ENCODE measurements around the gene DEFB125.
"Not testable (repeated sequence)": the region's sequence is repeated elsewhere in the genome, so short reads cannot be mapped to it uniquely, and the experiment has no call there.

DEFB125 gene, protein sequence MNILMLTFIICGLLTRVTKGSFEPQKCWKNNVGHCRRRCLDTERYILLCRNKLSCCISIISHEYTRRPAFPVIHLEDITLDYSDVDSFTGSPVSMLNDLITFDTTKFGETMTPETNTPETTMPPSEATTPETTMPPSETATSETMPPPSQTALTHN

GRCh38 chr20:87401-87800 is at the start of gene DEFB125:
DEFB125 (plus strand) TSS chr20:87672; CDS start chr20:87710, 38 bp downstream.
- DNase-seq, result no peak

DNA sequence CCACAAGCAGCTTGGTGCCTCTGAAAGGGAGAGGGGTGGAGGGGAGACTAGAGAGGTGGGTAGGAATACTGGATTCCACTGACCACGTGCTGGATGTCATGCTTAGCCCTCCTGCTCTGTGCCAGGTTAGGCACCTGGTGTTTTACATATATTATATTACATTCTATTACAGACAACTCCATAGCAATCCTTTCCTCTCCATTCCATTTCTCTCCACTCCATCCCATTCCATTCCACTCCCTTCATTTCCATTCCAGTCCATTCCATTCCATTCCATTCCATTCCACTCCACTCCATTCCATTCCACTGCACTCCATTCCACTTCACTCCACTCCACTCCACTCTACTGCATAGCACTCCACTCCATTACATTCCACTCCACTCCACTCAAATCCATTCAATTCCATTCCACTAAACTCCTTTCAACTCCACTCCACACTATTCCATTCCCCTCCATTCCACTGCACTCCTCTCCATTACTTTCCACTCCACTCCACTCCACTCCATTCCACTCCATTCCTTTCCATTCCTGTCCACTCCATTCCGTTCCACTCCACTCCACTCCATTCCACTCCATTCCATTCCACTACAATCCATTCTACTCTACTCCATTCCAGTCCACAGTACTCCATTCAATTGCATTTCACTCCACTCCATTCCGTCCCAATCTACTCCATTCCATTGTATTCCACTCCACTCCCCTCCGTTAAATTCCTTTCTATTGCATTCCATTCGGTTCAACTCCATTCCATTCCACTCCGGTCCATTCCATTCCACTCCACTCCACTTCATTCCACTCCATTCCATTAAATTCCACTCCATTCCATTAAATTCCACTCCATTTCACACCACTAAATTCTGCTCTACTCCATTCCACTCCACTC is 27.2 kb upstream of the DEFB125 start:
- no peak for DNase-seq

- DNase-seq, result no peak
These were observed 26.2 kb upstream of the DEFB125 start for GRCh38 chr20:61230-61629.

GRCh38 chr20:61757-62156 is 25.7 kb upstream of the DEFB125 start:
- DNase-seq, result no peak

DNA sequence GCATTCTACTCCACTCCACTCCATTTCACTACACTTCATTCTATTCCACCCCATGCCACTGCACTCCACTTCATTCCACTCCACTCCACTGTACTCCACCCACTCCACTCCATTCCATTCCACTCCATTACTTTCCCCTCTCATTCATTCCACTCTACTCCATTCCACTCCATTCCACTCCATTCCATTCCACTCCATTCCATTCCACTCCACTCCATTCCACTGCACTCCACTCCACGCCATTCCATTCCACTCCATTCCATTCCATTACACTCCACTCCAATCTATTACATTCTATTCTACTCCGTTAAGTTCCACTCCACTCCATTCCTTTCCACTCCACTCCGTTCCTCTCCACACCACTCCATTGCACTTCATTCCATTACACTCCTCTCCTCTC is 25.0 kb upstream of the DEFB125 start:
- no peak for DNase-seq

DNA sequence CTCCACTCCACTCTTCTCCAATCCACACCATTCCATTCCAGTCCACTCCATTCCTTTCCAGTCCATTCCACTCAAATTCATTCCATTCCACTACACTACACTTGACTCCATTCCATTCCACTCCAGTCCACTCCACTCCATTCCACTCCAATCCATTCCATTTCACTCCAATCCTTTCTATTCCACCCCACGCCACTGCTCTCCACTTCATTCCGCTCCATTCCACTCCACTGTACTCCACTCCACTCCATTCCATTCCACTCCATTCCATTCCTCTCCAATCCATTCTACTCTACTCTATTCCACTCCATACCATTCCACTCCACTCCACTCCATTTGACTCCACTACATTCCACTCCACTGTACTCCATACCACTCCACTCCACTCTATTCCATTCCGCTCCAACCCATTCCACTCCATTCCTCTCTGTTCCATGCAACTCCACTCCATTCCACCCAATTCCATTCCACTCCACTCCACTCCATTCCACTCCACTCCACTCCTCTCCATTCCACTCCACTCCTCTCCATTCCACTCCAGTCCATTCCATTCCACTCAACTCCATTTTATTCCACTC is 23.4 kb upstream of the DEFB125 start:
- DNase-seq, result no peak

- no peak for DNase-seq
These were observed 22.6 kb upstream of the DEFB125 start for GRCh38 chr20:64766-65322.

DNA sequence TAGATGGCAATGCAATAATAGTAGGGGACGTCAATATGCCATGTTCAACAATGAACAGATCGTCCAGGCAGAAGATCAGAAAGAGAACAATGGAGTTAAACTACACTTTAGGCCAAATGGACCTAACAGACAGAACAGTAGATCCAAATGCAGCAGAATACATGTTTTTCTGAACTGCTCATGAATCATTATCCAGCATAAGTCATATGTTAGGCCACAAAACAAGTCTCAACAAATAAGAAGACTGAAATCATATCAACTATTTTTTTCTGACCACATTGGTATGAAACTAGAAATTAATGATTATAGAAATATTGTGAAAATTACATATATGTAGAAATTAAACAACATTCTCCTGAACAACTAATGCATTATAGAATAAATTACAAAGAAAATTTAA is 10.2 kb upstream of the DEFB125 start:
- no peak for DNase-seq

DNA sequence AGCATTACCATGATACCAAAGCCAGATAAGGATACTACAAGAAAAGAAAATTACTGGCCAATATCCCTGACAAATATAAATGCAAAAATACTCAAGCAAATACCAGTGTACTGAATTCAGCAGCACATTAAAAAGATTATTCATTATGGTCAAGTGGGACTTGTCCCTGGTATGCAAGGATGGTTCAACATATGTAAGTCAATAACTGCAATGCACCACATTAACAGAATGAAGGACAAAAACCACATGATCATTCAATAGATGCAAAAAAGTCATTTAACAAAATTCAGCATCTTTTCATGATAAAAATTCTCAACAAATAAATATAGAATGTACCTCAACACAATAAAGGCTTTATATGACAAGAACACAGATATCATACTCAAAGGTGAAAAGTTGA is 9.1 kb upstream of the DEFB125 start:
- DNase-seq, result no peak

- no peak for DNase-seq
These were observed 7.9 kb upstream of the DEFB125 start for GRCh38 chr20:79565-79964.

DNA sequence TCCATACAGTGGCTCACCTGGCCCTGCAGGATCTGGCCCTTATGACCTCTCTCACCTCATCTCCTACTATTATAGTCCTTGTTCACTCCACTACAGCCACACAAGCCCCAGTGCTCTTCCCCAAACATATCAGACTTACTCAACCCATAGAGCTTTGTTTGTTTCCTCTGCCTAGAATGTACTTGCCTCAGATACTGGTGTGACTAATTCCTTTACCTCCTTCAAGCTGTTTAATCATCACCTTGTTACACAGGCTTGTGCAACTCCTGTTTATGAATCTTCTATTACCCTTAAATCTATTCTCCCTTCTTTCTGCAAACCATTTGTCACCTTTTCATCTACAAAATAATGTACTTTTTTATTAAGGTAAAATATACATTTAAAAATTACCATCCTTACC is 3.2 kb downstream of the DEFB125 start:
- no peak for DNase-seq

DNA sequence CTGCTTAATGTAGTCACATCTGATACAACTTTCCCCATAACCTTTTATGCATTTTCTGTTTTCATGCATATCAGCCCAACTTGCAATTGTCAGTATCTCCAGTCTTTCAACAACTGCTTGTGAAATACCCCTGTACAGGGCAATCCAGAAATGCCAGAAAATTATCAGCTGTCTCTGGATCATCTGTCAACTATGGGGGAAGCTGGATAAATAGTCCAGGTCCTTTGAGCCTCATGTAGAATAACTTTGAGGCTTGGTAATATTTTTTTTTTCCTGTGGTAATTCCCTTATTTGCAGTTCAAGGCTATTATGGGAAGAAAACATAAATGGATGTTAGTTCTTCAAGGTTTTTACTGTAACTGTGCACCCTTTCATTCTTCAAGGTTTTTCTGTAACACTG is 6.2 kb downstream of the DEFB125 start:
- DNase-seq, result no peak

- no peak for DNase-seq
These were observed 7.7 kb downstream of the DEFB125 start for GRCh38 chr20:95215-95614.

DNA sequence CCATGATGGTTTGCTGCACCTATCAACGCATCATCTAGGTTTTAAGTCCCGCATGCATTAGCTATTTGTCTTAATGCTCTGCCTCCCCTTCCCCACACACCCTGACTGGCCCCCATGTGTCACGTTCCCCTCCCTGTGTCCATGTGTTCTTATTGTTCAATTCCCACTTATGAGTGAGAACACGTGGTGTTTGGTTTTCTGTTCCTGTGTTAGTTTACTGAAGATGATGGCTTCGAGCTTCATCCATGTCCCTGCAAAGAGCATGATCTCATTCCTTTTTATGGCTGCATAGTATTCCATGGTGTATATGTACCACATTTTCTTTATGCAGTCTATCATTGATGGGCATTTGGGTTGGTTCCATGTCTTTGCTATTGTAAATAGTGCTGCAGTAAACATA is 10.2 kb downstream of the DEFB125 start:
- not testable (repeated sequence) for DNase-seq

- no peak for DNase-seq
These were observed 14.5 kb downstream of the DEFB125 start for GRCh38 chr20:101975-102374.

GRCh38 chr20:103456-103855 is 16.0 kb downstream of the DEFB125 start:
- DNase-seq, result no peak

- DNase-seq, result no peak
These were observed 24.9 kb downstream of the DEFB125 start for GRCh38 chr20:112396-112795.

DNA sequence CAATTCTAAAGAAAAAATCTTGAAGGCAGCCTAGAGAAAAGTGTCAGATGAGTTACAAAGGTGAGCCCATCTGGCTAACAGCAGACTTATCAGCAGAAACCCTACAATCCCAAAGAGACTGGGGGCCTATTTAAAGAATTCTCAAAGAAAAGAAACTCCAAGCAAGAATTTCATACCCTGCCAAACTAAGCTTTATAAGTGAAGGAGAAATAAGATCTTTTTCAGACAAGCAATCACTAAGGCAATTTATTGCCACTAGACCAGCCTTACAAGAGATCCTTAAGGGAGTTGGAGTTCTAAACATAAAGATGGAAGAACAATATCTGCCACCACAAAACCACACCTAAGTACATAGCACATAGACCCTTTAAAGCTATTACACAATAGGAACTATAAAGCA is 30.0 kb downstream of the DEFB125 start:
- DNase-seq, result no peak

DNA sequence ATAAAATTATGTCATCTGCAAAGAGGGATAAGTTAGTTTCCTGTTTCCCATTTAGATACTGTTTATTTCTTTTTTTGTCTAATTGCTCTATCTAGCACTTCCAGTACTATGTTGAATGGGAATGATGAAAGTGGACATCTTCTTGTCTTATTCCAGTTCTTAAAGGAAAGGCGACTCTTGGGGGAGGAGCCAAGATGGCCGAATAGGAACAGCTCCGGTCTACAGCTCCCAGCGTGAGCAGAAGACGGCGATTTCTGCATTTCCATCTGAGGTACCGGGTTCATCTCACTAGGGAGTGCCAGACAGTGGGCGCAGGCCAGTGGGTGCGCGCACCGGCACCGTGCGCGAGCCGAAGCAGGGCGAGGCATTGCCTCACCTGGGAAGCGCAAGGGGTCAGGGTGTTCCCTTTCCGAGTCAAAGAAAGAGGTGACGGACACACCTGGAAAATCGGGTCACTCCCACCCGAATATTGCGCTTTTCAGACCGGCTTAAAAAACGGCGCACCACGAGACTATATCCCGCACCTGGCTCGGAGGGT is 42.4 kb downstream of the DEFB125 start:
- DNase-seq, result not testable (repeated sequence)

DNA sequence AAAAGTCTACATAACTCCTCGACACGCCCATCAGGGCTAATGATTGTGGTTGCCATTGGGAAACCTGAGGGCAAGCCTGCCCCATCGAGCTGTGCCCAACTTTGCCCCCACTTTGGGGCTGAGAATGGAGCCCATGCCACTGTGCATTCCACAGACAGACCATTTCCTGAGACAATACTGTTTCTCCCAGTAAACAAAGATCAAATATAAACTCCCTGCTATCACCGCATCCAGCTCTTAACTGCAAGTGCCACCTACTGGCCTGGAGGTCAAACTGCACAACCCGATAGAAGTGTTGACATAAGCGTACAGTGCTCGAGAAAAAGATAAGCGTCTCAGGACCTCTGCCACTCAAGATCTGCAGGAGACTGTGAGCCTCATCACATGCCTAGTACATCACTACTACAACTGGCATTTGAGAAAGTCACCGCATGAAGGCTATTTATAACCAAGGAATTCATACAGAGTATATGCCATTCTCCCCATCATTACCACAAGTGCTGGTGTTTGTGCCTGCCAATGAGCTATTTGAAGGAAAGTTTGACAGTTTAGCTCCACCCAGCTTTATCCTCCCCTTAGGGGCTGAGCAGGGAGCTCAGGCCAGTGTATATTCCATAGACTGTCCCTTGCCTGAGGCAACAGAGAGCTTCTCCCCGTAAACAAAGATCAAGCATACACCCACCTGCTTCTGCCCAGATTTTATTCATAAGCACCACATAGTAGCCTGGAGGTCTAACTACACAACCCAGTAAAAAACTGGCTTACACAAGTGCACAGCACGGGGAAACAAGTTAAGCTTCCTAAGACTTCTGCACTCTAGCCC is 50.4 kb downstream of the DEFB125 start:
- DNase-seq, result peak; percentile 10

GRCh38 chr20:142290-142689 is 54.8 kb downstream of the DEFB125 start, which contains the start of gene DEFB126:
DEFB126 (plus strand) TSS chr20:142590; CDS start chr20:142629, 39 bp downstream.
- no peak for DNase-seq

GRCh38 chr20:145877-146276 is 58.4 kb downstream of the DEFB125 start:
- DNase-seq, result no peak
